PC-3 (cell line): ENCODE data around the gene EED. TPM values are rescaled to one million over a fixed set of nuclear protein-coding genes. Genes with fewer than 3 reads are reported as not detected.

Experiments
- ATAC-seq: fragments of 200-7000 bp; cut with Tn5 transposase; 2 replicates; pipeline ENCODE4 v1.9.1; 2020; ENCODE audit warnings: mild to moderate bottlenecking, moderate library complexity
- BruUV-seq: library from RNA; stranded (reverse); fragments of 400-500 nt; replicated peaks from 2 replicates; lab custom pipeline; 2021; lab: Mats Ljungman, UMichigan
- CTCF ChIA-PET: fragments of 300-600 bp; sonication (Branson Sonifier 250); formaldehyde crosslinking; loops from one replicate; lab custom pipeline; 2022; ENCODE audit warnings: antibody characterized with exemption; lab: Charles Lee
- POLR2A ChIA-PET: fragments of 300-600 bp; sonication (Branson Sonifier 250); formaldehyde crosslinking; loops from one replicate; lab custom pipeline; 2022; ENCODE audit warnings: antibody characterized with exemption; ENCODE audit not compliant: unreplicated experiment; lab: Charles Lee
- DNase-seq: peaks from one replicate; pipeline ENCODE4 v3.0.0-alpha.2; 2015
- H2AFZ ChIP-seq: fragments of 300-600 bp; sonication (generic); 2 replicates; pipeline ENCODE4 v1.6.0; 2016; ENCODE audit warnings: antibody characterized with exemption, low read length
- H3F3A ChIP-seq: fragments of 300-600 bp; sonication (generic); one replicate; pipeline ENCODE4 v1.6.0; 2017; ENCODE audit warnings: antibody characterized with exemption, low read length, control low read depth, mild to moderate bottlenecking; ENCODE audit not compliant: unreplicated experiment
- H3K27ac ChIP-seq: fragments of 300-600 bp; sonication (generic); 2 replicates; pipeline ENCODE4 v1.5.1; 2016; ENCODE audit warnings: mild to moderate bottlenecking, low read length
- H3K27me3 ChIP-seq: fragments of 300-600 bp; sonication (generic); 2 replicates; pipeline ENCODE4 v1.6.1; 2016; ENCODE audit warnings: low read length, mixed read lengths
- H3K36me3 ChIP-seq: fragments of 300-600 bp; sonication (generic); 2 replicates; pipeline ENCODE4 v1.6.1; 2016; ENCODE audit warnings: low read depth, mixed run types, low read length, mixed read lengths
- H3K4me1 ChIP-seq: fragments of 300-600 bp; sonication (generic); 2 replicates; pipeline ENCODE4 v1.5.1; 2016; ENCODE audit warnings: low read length; ENCODE audit not compliant: insufficient read depth
- H3K4me2 ChIP-seq: fragments of 300-600 bp; sonication (generic); 2 replicates; pipeline ENCODE4 v1.6.0; 2016; ENCODE audit warnings: low read length
- H3K4me3 ChIP-seq: fragments of 300-600 bp; sonication (generic); 2 replicates; pipeline ENCODE4 v1.5.1; 2016; ENCODE audit warnings: mild to moderate bottlenecking, low read length, mixed read lengths
- H3K79me2 ChIP-seq: fragments of 300-600 bp; sonication (generic); 2 replicates; pipeline ENCODE4 v1.6.1; 2017; ENCODE audit warnings: low read length, mixed read lengths
- H3K9ac ChIP-seq: fragments of 300-600 bp; sonication (generic); 2 replicates; pipeline ENCODE4 v1.6.0; 2016; ENCODE audit warnings: mild to moderate bottlenecking, low read length
- H3K9me2 ChIP-seq: fragments of 300-600 bp; sonication (generic); replicated peaks from 2 replicates; pipeline ENCODE4 v1.6.1; 2016; ENCODE audit warnings: mixed run types, low read length, mixed read lengths
- H3K9me3 ChIP-seq: fragments of 300-600 bp; sonication (generic); 2 replicates; pipeline ENCODE4 v1.6.1; 2016; ENCODE audit warnings: low read length, mixed read lengths
- H4K20me1 ChIP-seq: fragments of 300-600 bp; sonication (generic); 2 replicates; pipeline ENCODE4 v1.6.1; 2016; ENCODE audit warnings: low read length, mixed read lengths
- CTCF ChIP-seq: fragments of 300-600 bp; sonication (generic); conservative IDR thresholded peaks from 2 replicates; pipeline ENCODE4 v1.5.1; 2017; ENCODE audit warnings: antibody characterized with exemption, low read depth, mild to moderate bottlenecking, low read length
- EZH2 ChIP-seq: fragments of 300-600 bp; sonication (generic); IDR thresholded peaks from one replicate; pipeline ENCODE4 v1.6.1; 2017; ENCODE audit warnings: antibody characterized with exemption, mild to moderate bottlenecking, low read length; ENCODE audit not compliant: unreplicated experiment
- EZH2phosphoT487 ChIP-seq: fragments of 300-600 bp; sonication (generic); IDR thresholded peaks from 2 replicates; pipeline ENCODE4 v1.6.1; 2018; ENCODE audit warnings: mild to moderate bottlenecking, antibody characterized with exemption, low read length, borderline replicate concordance
- intact Hi-C: fragments of 100-400 bp; cut with micrococcal nuclease; formaldehyde crosslinking; loops from 2 replicates; pipeline ENCODE4 v1.9.0; 2023
- total RNA-seq: library from RNA; depleted of rRNA; stranded (reverse); fragments of >200 nt; gene quantifications from 2 replicates; pipeline ENCODE4 v1.2.3, GENCODE V29; 2014

EED gene
- total RNA-seq, 1 experiment from 2014 or later = 17.6 TPM

DNA sequence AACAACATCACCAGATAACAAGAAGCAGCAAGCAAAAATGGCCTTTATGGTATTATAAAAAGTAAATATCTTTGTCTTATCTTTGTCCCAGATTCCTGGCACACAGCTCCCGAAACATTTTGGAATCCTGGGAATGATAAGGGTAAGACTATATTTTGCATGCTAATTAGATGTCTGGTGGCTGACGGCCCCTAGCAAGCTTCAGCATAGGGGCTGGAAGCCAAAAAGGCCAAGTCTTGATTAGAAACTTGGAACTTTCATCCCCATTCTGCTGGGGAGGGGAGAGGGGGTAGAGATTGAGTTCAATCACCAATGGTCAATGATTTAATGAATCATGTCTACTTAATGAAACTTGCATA, 38.2 kb upstream of the EED start:
- Histone ChIP-seq H3K27ac (no peak overlapping the region), H3K9me2 (no peaks in the 10 kb centered on the region), H2AFZ (no peak overlapping the region), H3K9me3 (no peaks in the 10 kb centered on the region), H3K4me1 (no peaks in the 10 kb centered on the region), H3F3A (no peaks in the 10 kb centered on the region), H3K27me3 (no peaks in the 10 kb centered on the region), H3K79me2 (no peaks in the 10 kb centered on the region), H4K20me1 (no peaks in the 10 kb centered on the region), H3K36me3 (no peaks in the 10 kb centered on the region), H3K9ac (no peak overlapping the region), H3K4me3 (no peak overlapping the region), H3K4me2 (no peak overlapping the region)
- TF ChIP-seq EZH2 (no peak), CTCF (no peak), EZH2phosphoT487 (no peak)
- CTCF ChIA-PET = no interaction called here
- ATAC-seq (no peak), DNase-seq (no peak)
- BruUV-seq = no TSS peak
- intact Hi-C loops = no loop called here
- POLR2A ChIA-PET = no interaction called here

DNA sequence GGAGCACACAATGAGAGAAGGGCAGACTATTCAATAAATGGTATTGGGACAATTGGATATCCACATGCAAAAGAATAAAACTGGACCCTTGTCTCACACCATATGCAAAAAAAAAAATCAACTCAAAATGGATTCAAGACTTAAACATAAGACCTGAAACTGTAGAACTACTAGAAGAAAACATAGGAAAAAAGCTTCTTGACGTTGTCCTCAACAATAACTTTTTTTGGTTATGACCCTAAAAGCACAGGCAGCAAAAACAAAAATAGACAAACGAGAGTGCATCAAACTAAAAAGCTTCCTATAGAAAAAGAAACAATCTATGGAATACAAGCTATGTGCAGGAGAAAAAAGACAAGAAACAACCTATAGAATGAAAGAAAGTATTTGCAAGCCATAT, 37.1 kb upstream of the EED start:
- H3K36me3 ChIP-seq = no peaks in the 10 kb centered on the region
- H3F3A ChIP-seq = no peaks in the 10 kb centered on the region
- intact Hi-C loops = no loop called here
- BruUV-seq = no TSS peak
- ATAC-seq (no peak), DNase-seq (no peak)
- H3K4me3 ChIP-seq = no peak overlapping the region
- ChIA-PET POLR2A (no interaction called here), CTCF (no interaction called here)
- H3K4me1 ChIP-seq = no peaks in the 10 kb centered on the region
- no peaks in the 10 kb centered on the region for H4K20me1 ChIP-seq
- no peak overlapping the region for H3K9ac ChIP-seq
- H3K9me3 ChIP-seq = no peaks in the 10 kb centered on the region
- no peaks in the 10 kb centered on the region for H3K79me2 ChIP-seq
- H2AFZ ChIP-seq = no peak overlapping the region
- no peaks in the 10 kb centered on the region for H3K27me3 ChIP-seq
- H3K4me2 ChIP-seq = no peak overlapping the region
- TF ChIP-seq CTCF (no peak), EZH2 (no peak), EZH2phosphoT487 (no peak)
- H3K9me2 ChIP-seq = no peaks in the 10 kb centered on the region
- no peak overlapping the region for H3K27ac ChIP-seq

- Histone ChIP-seq H3K27me3 (no peaks in the 10 kb centered on the region), H3K79me2 (no peaks in the 10 kb centered on the region), H4K20me1 (no peaks in the 10 kb centered on the region), H3F3A (no peaks in the 10 kb centered on the region), H3K9ac (no peak overlapping the region), H3K4me3 (no peak overlapping the region), H3K9me2 (no peaks in the 10 kb centered on the region), H3K27ac (no peak overlapping the region), H3K4me1 (no peaks in the 10 kb centered on the region), H3K36me3 (no peaks in the 10 kb centered on the region), H3K4me2 (no peak overlapping the region), H2AFZ (no peak overlapping the region), H3K9me3 (no peaks in the 10 kb centered on the region)
- DNase-seq (no peak), ATAC-seq (no peak)
- CTCF ChIA-PET = no interaction called here
- intact Hi-C loops = no loop called here
- TF ChIP-seq EZH2phosphoT487 = no peak
- TF ChIP-seq EZH2 = no peak
- TF ChIP-seq CTCF = no peak
- POLR2A ChIA-PET = no interaction called here
- BruUV-seq = no TSS peak
Observed at GRCh38 chr11:86208572-86208971, 36.0 kb upstream of the EED start.
